ENCODE data around the gene NTM.

Gene NTM

DNA sequence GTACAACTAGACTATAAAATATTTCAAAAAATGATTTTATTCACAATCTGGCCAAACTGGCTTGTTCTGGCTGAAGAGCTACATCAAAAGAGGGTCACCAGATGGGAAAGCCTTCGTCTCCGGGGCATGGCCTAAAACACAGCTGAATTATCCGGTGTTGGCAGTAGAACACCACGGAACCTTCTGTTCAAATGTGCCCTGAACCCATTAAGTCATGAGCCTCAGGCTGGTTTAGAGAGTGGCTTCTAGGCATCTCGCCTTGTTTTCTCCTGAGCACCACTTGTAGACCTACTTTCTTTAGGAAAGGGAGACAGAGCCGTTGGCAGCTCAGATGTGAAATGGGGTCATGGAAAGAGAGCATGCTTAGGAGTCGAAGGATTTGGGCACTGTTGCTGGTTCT lies 890.2 kb downstream of the NTM start:
- DNase-seq (ENCODE audit: low read depth): no peak

DNA sequence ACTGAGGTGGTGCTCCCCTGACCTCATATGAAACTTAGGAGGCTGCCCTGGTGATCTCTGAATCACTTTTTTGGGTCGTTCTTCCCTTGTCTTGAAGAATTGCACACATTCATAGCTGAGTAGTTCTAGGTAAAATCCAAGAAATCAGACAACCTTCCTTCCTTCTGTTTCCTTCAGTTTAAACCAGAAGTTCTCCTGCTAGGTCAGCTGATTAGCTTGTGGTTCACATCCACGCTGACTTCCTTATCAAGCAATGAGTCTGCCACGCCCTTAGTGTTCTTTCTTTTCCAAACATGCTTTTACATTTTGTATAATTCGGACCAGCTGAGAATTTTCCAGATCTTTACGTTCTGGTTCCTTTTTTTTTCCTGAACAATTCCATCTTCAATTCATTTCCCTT lies 892.8 kb downstream of the NTM start:
- DNase-seq (ENCODE audit: low read depth): no peak

DNA sequence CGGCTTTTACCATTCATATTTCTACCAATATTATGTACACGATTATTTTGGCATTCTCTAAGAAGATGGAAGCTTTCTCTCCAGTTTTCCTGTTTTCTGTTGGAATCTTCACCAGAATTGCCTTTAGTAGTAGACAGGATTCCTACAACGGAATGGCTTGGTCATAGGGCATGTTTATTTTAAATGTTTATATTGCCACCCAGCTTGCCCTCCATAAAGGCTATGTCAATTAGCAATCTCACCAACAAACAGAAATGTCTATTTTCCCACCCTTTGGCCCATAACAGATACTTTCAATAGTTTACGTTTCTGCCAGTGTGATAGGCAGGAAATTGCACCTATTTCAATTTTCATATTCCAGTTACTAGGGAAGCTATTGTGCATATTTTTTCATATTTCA lies 893.5 kb downstream of the NTM start:
- no peak for DNase-seq (ENCODE audit: low read depth)

DNA sequence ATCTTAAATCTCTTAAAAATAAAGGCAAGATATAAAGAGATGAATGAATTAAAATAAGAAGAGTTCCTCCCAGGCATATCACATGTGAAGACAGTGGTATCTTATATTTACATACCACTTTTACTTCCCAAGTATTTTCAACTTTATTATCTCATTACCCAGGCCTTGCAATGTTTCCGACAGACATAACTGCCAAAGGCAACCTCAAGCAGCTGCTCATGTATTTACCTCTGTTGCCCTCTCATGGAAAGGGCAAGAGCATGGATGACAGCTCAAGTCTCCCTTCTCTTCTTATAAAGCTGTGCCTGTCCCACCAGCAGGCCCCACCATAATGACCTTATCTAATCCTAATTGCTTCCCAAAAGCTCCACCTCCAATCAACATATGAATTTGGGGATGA lies 894.2 kb downstream of the NTM start:
- no peak for DNase-seq (ENCODE audit: low read depth)

GRCh38 chr11:132278801-132279574 lies 908.6 kb downstream of the NTM start:
- peak; percentile 18 for DNase-seq (ENCODE audit: low read depth)

DNA sequence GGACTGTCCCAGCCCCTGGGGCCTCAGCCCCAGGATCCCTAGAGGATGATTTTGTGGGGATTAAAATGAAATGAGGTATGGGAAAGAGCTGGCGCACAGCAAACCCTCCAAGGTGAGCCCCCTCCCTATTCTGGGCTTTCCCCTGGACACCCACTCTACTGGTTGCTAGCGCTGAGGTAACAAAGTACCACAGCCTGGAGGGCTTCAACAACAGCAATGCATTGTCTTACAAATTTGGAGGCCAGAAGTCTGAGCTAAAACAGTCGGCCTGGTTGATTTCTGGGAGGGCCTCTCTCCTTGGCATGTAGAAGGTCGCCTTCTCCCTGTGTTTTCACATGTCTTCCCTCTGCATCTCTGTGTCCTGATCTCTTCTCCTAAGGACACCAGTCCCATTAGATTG lies 913.6 kb downstream of the NTM start:
- no peak for DNase-seq (ENCODE audit: low read depth)

GRCh38 chr11:132284611-132285010 lies 914.2 kb downstream of the NTM start:
- no peak for DNase-seq (ENCODE audit: low read depth)

GRCh38 chr11:132285631-132286030 lies 915.2 kb downstream of the NTM start:
- DNase-seq (ENCODE audit: low read depth): no peak

GRCh38 chr11:132286106-132286505 lies 915.7 kb downstream of the NTM start:
- DNase-seq (ENCODE audit: low read depth): no peak

DNA sequence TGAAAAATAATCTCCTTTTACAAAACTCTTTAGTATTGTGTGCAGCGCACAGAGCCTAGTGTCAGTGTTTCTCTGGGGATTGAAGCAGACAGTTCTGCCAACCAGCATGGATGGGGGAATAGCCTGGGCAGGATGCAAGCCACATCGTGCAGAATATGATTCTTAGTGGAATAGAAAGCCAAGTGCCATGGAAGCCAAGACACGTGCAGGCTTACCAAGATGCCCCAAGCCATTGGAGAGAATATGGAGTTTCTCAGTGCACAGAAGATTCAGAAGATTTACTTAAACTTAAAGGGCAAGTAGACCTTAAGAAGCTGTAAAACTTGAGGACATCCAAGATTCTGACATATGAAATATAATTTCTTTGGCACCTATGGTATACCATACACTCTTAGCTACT lies 917.6 kb downstream of the NTM start:
- DNase-seq (ENCODE audit: low read depth): no peak

DNA sequence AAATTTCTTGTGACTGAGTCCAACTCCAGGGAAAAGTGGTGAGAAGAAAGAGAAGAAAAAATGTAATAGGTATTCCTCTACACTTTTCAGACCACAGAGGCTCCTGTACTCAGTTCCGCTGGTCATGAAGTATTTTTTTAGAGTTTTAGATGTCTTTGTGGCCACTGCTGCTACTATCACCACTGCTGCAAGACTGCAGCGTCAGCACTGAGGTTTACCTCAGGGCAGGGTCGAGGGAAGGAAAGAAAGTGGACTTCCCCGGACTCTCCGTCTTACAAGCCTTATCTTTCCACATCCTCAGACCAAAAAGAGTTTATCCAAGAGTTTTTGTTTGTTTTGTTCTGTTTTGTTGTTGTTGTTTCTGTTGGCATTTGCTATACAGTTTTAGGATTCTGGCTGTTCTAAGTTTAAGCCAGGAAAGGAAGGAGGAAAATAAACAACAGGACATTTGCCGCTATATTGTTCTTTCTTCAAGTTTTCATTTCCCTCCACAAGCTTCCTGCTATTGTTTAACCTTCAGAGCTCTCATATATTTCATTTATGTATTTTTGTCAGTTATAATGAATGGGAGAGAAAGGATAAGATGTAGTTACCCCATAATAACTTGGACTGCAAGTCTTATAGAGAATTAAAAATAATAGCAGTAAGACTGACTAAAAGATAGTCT lies 919.3 kb downstream of the NTM start:
- no peak for DNase-seq (ENCODE audit: low read depth)

DNA sequence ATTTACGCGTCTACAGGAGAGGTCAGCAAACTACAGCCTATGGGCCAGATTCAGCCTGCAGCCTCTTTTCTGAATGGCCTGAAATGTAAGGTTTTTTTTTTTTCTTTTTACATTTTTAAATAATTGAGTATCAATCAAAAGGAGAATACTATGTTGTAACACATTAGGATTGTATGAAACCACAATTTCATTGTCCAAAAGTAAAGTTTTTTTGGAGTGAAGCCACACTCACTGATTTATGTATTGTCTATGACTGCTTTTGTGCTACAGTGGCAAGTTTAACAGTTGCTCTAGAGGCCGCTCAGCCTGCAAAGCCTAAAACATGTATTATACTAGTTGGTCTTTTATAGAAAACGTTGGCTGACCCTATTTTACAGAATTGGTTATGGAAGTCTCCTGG lies 923.2 kb downstream of the NTM start:
- DNase-seq (ENCODE audit: low read depth): no peak

DNA sequence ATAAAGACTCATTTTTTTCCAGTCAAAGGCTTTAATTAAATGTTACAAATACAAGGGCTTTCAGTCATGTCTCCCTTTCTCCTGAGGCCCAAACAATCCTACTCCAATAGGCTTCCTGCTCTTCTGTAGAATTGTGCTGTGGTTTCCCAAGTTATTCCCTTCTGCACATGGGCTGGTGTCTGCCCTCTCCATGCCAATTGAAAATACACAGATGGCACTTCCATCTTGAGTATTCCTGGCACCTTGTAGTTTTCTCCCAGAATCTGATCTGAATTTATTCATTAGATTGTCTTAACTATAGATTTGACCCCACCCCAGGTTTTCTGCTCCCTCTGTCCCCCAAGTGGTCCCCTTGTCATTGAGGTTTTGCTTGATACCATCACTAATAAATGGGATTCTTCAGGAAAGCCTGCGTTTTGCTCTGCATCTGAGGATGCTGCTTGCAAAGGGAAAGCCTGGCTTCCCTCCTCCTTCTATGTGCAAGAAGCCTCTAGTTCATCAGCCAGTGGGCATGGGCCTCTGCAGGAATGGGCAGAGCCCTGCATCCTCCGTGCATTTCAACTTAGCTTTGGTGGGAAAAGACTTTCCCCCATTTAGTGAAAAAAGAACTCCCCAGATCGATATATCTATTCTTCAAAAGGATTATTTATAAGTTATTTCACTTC lies 926.7 kb downstream of the NTM start:
- no peak for DNase-seq (ENCODE audit: low read depth)

- no peak for DNase-seq (ENCODE audit: low read depth)
Observed at GRCh38 chr11:132298357-132298756, 927.9 kb downstream of the NTM start.

- no peak for DNase-seq (ENCODE audit: low read depth)
Observed at GRCh38 chr11:132300283-132300682, 929.9 kb downstream of the NTM start.

- DNase-seq (ENCODE audit: low read depth): no peak
Observed at GRCh38 chr11:132301465-132301864, 931.0 kb downstream of the NTM start.

- DNase-seq (ENCODE audit: low read depth): no peak
Observed at GRCh38 chr11:132301900-132302299, 931.5 kb downstream of the NTM start.

DNA sequence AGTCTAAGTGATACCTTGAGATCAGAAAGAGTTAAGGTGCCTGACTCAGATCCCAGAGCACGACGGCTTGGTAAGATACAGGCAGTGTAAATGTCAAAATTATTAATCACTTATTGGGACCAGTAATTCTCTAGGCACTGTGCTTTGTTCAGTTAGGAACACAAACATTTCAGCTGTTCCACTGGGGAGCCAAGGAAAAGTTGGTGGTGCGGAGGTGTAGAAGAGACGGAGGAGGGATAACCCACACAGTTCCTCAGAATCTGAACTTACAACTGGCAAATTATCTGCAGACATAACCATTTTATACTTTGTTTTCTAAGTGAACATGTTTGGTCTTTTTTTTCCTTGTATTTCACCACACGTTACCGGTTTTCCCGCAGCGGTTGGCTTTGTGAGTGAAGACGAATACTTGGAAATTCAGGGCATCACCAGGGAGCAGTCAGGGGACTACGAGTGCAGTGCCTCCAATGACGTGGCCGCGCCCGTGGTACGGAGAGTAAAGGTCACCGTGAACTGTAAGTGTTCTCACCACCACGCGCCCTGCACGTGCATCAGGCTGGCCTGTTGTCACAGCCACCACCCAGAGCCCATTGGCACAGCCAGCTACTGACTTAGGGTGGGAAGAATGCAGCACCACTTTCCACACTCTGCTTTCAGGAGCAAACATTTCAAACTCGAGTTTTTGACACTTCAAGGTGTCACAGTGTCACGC lies 937.0 kb downstream of the NTM start:
- no peak for DNase-seq (ENCODE audit: low read depth)

DNA sequence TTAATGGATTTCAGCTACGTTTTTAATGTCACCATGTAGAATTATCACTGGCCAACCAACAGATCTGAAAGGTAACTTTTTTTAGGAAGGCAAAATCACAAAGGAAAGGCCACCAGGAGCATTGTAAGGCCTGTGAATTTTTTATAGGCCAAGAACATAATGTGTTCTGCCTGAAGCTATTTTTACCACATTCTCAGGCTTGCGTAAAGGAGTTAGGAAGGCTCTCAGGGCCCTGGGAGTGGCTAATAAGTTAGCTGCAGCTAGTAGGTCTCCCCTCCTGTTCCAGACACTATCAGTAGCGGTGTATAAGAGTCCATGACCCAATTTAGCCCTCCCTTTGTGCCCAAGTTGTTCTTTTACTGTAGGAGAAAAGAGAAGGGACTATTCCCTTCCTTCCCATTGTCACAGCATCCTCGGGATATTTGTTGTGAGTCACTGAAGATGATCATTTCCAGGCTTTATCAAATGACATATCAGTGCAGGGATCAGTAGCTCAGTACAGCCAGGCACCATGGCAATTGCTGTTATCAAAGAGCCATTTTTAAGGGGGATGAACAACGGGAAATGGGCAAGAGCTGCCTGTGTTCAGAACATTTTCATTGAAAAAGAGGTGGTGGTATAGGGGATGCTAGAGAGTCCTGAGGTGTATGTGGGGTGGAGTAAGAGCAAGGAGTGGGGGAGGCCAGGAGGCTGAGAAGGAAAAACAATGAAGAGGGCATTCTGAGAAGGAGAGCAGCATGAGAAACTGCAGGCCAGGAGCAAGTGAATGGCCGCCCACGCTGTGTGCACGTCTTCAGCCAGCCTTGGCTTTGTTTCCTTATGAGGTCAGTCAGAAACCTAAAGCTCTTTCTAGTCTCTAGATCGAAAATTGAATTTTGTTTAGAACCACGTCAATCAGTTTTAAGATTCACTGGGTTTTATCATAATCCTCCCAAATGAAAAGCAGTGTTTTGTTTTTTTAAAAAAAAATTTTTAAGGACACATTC lies 940.3 kb downstream of the NTM start:
- no peak for DNase-seq (ENCODE audit: low read depth)

DNA sequence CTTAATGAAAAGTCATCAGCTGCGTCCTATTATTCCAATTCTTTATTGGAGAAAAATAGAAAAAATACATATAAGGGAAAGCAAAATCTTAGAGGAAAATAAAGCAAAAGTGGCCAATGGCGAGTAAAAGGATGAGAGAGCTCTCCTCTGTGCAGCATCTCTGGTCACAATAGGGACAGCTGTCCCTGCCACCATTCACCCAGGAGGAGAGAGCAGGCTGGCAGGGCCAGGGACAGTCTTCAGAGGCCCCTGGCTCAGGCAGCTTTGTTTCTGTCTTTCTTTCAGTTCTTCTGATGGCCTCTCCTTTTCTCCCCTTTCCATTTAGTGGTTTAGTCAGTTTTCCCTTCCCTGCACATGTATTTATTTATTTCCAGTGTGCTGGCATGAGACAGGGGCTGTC lies 941.3 kb downstream of the NTM start:
- no peak for DNase-seq (ENCODE audit: low read depth)

DNA sequence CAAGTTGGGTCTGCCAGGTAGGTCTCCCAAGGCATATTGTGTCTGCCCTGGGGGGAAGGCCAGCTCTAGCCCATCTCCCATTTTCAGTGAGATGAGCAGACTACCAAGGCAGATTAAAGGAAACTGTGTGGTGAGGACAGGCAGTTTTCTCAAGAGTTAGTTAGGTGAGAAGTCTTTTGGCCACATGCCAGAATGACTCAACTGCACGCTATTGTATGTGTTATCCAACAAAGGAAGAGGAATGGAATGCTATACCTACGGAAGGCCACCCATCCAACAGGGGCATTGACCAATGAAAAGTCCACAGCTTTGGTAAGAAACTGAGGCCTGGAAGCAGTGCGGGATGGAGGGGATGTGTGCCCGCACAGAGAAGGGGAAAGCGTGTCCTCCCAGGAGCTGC lies 941.7 kb downstream of the NTM start:
- DNase-seq (ENCODE audit: low read depth): no peak

All from GM04504 (cell line).